GOT3 (cell line): ENCODE measurements around the gene MMAB.

ENCODE experiments used
- DNase-seq: peaks from one replicate; lab custom pipeline; 2025; ENCODE audit warnings: mixed read lengths; lab: John Stamatoyannopoulos, UW

The MMAB gene

DNA sequence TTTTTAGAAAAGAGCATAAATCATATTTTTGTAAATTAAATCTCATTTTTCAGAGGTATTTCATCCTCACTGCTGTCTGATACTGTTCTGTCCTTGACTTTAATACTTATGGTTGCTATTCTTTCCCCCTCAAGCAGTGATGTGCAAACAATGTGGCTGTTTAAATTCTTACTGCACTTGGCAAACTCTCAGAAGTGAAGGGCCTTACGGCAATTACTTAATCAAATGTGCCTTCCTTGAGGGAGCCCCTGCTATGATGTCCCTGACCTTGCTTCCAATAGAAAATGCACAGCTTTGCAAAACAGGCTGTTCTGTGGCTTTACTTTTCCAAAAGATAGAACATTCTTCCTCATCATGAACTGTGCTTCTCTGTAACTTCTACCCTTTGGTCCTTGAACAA lies 60.7 kb downstream of the MMAB start:
- no peak for DNase-seq

DNA sequence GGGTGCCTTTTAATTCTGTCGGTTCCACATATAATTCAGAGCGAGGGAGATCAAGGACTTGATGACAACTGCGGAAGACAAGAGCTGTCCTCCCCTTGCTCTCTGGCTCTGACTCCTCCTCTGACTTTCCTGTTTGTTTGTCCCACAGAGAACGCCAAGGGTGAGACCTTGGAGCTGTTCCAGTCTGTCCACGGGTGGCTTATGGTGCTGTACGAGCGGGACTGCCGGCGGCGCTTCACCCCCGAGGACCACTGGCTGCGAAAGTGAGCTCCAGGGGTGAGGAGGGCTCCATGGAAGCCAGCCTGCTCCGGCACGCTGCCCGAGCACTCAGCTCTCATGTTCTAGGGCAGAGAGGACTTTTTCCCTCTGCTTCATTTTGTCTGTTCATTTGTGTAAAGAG lies 63.1 kb downstream of the MMAB start:
- no peak for DNase-seq

DNA sequence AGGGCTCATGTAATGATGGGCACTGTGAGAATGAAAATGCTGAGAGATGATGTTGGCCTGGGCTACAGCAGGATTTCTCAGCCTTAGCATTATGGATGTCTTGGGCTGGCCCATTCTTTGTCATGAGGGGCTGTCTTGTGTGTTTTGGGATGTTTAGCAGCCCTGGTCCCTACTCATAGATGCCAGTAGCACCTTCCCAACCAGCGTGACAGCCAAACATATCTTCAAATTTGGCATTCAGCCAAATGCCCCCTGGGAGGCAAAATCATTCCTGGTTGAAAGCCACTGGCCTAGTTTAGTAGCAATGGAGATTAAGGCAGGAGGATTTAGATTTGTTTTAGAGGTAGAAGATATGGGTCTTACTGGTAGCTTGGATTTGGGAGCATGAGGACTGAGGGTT lies 69.2 kb downstream of the MMAB start:
- DNase-seq, result no peak
